HepG2 (cell line): ENCODE results near the gene SCAPER. TPM values are rescaled to one million over a fixed set of nuclear protein-coding genes. Genes with fewer than 3 reads are reported as not detected.

ENCODE experiments used
- ATAC-seq: fragments of 200-7000 bp; cut with Tn5 transposase; 3 replicates; pipeline ENCODE4 v1.9.1; 2020; ENCODE audit warnings: mild to moderate bottlenecking, moderate library complexity
- BruUV-seq: library from RNA; stranded (reverse); fragments of 400-500 nt; replicated peaks from 2 replicates; lab custom pipeline; 2021; lab: Mats Ljungman, UMichigan
- CTCF ChIA-PET: fragments of 300-600 bp; formaldehyde crosslinking; extraction: SDS; loops from one replicate; lab custom pipeline; 2021; ENCODE audit warnings: low total read pairs, inconsistent platforms, low intra/inter-chr PET ratio; lab: Yijun Ruan, JAX
- POLR2A ChIA-PET: fragments of 350-600 bp; sonication (Branson Sonifier 250); formaldehyde crosslinking; loops from one replicate; lab custom pipeline; 2020; ENCODE audit warnings: antibody characterized with exemption, inconsistent platforms; lab: Yijun Ruan, JAX
- DNase-seq: peaks from one replicate; pipeline ENCODE4 v3.0.0-alpha.2; 2015; ENCODE audit warnings: low spot score
- FAIRE-seq: peaks from 3 replicates; lab custom pipeline; 2011; peaks lifted over from hg19 to GRCh38; lab: Jason Lieb, UNC
- H2AFZ ChIP-seq: one replicate; pipeline ENCODE4 v1.6.1; 2011; ENCODE audit warnings: low read length, inconsistent platforms
- H3K27ac ChIP-seq: fragments of 300-600 bp; 3 replicates; pipeline ENCODE4 v1.8.0; 2011; ENCODE audit warnings: mixed run types, mild to moderate bottlenecking, mixed read lengths, low read length, inconsistent platforms; ENCODE audit not compliant: insufficient read depth; ENCODE audit errors: extremely low read length
- H3K27me3 ChIP-seq, 2 experiments: fragments of 200-600 bp in 1 of 2; 2 replicates in 1 of 2; 3 replicates in 1 of 2; pipeline versions ENCODE4 v1.6.0 to v1.8.0; 2011; ENCODE audit warnings: low read length in 2 of 2, mild to moderate bottlenecking in 2 of 2, moderate library complexity in 2 of 2, inconsistent platforms in 1 of 2; ENCODE audit not compliant: insufficient read depth in 2 of 2, control insufficient read depth in 1 of 2
- H3K36me3 ChIP-seq, 2 experiments: fragments of 200-600 bp in 1 of 2; replicated peaks in 1 of 2; 2 replicates in 1 of 2; 3 replicates in 1 of 2; pipeline versions ENCODE4 v1.5.1 to v1.8.0; 2011; ENCODE audit warnings: low read length in 2 of 2, inconsistent platforms in 1 of 2; ENCODE audit not compliant: insufficient read depth in 2 of 2, control insufficient read depth in 1 of 2
- H3K4me1 ChIP-seq: 2 replicates; pipeline ENCODE4 v1.5.1; 2012; ENCODE audit warnings: low read length, inconsistent platforms; ENCODE audit not compliant: insufficient read depth
- H3K4me2 ChIP-seq: 2 replicates; pipeline ENCODE4 v1.6.0; 2011; ENCODE audit warnings: low read depth, low read length, inconsistent platforms
- H3K4me3 ChIP-seq, 3 experiments: fragments of 200-600 bp in 1 of 3; sonication (generic), shearing (Covaris generic) in 1 of 3; replicated peaks in 1 of 3; 2 replicates each; pipeline ENCODE4 v1.5.1; 2011 to 2016; ENCODE audit warnings: low read length in 3 of 3, inconsistent platforms in 2 of 3, low read depth in 2 of 3, mild to moderate bottlenecking in 2 of 3, control low read depth in 1 of 3, mixed read lengths in 1 of 3; ENCODE audit not compliant: insufficient read depth in 1 of 3
- H3K79me2 ChIP-seq: one replicate; pipeline ENCODE4 v1.6.1; 2011; ENCODE audit warnings: low read length, inconsistent platforms; ENCODE audit not compliant: insufficient read depth
- H3K9ac ChIP-seq: 2 replicates; pipeline ENCODE4 v1.6.0; 2011; ENCODE audit warnings: mild to moderate bottlenecking, low read depth, low read length, inconsistent platforms; ENCODE audit not compliant: insufficient read depth
- H3K9me3 ChIP-seq: 2 replicates; pipeline ENCODE4 v1.5.1; 2012; ENCODE audit warnings: mild to moderate bottlenecking, low read length
- H4K20me1 ChIP-seq: 2 replicates; pipeline ENCODE4 v1.6.0; 2011; ENCODE audit warnings: inconsistent platforms, mild to moderate bottlenecking, low read length, moderate library complexity; ENCODE audit not compliant: insufficient read depth
- CEBPB ChIP-seq: IDR thresholded peaks from 2 replicates; pipeline ENCODE4 v1.6.1; 2011; ENCODE audit warnings: low read depth, low read length, improper control_type of control experiment, borderline replicate concordance
- DNMT3B ChIP-seq: conservative IDR thresholded peaks from 2 replicates; pipeline ENCODE4 v1.6.1; 2016; ENCODE audit warnings: missing biosample characterization, control low read depth
- KMT2A ChIP-seq: sonication (generic); formaldehyde crosslinking; IDR thresholded peaks from 2 replicates; pipeline ENCODE4 v1.4.0; 2020; ENCODE audit warnings: missing genetic modification reagents
- MED1 ChIP-seq: sonication (generic); formaldehyde crosslinking; IDR thresholded peaks from 2 replicates; pipeline ENCODE4 v1.4.0; 2020; ENCODE audit warnings: missing genetic modification reagents
- MTF1 ChIP-seq: sonication (generic); formaldehyde crosslinking; IDR thresholded peaks from 2 replicates; pipeline ENCODE4 v1.5.0; 2020; ENCODE audit warnings: missing genetic modification reagents
- RBAK ChIP-seq: sonication (generic); formaldehyde crosslinking; IDR thresholded peaks from 2 replicates; pipeline ENCODE4 v1.5.1; 2020; ENCODE audit warnings: mild to moderate bottlenecking, missing genetic modification reagents
- SAP130 ChIP-seq: IDR thresholded peaks from 2 replicates; pipeline ENCODE4 v1.6.1; 2016; ENCODE audit warnings: low read depth
- ZNF180 ChIP-seq: sonication (generic); formaldehyde crosslinking; IDR thresholded peaks from 2 replicates; pipeline ENCODE4 v1.4.0; 2020; ENCODE audit warnings: low read depth, missing genetic modification reagents, borderline replicate concordance
- ZNF841 ChIP-seq: sonication (generic); formaldehyde crosslinking; IDR thresholded peaks from 2 replicates; pipeline ENCODE4 v1.8.1; 2023; ENCODE audit warnings: missing genetic modification reagents, borderline replicate concordance
- WGBS: methylation state at CpG from one replicate; pipeline ENCODE4 v1.1.6; 2017; ENCODE audit warnings: low lambda C conversion rate; 5-methylcytosine and 5-hydroxymethylcytosine counted together
- in situ Hi-C: cut with HindIII; loops from 2 replicates; pipeline ENCODE4 v1.10.0; 2017; ENCODE audit warnings: low pct_unique_long_range_greater_than_20kb; ENCODE audit not compliant: extremely low pct_ligation_motif_present
- intact Hi-C: fragments of 100-400 bp; cut with micrococcal nuclease; formaldehyde crosslinking; loops from one replicate; pipeline ENCODE4 v1.10.0; 2022; ENCODE audit not compliant: unreplicated experiment
- polyA plus RNA-seq, 8 experiments: library from polyadenylated mRNA; depleted of rRNA in 3 of 8; stranded (reverse) in 7 of 8; unstranded in 1 of 8; fragments of >200 nt; fragmentation: Illumina TruSeq in 4 of 8; extraction: Trizol in 4 of 8; gene quantifications; 2 replicates each; pipeline versions ENCODE4 v1.2.1 to v1.2.3, GENCODE V29; 2011 to 2016; ENCODE audit warnings: low read depth in 4 of 8, missing spikeins in 1 of 8, mixed read lengths in 1 of 8; ENCODE audit not compliant: insufficient read depth in 1 of 8
- total RNA-seq, 5 experiments: library from RNA; depleted of rRNA; stranded (reverse); fragments of >200 nt; fragmentation: Illumina TruSeq; extraction: Trizol; gene quantifications; 2 replicates each; pipeline ENCODE4 v1.2.3, GENCODE V29; 2016; ENCODE audit warnings: low read depth in 1 of 5
- TF ChIP-seq, protein P1 (sequence below): sonication (generic); formaldehyde crosslinking; IDR thresholded peaks from 2 replicates; pipeline ENCODE4 v1.4.0; 2020; ENCODE audit warnings: missing genetic modification reagents

SCAPER gene
- total and polyA plus RNA-seq, 2 of the 13 experiments (the other 11 are each of a cell fraction or from before 2014, with no cell fraction given), result 4.3 to 10.5 TPM

DNA sequence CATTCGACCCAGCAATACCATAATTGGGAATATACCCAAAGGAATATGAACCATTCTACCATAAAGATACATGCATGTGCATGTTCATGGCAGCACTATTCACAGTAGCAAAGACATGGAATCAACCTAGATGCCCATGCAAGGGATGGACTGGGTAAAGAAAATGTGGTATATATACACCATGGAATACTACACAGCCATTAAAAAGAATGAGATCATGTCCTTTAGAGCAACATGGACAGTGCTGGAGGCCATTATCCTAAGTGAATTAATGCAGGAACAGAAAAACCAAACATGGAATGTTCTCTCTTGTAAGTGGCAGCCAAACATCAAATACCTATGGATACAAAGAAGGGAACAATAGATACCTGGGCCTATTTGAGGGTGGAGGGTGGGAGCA, 601.2 kb downstream of the SCAPER start (continued):
- TF ChIP-seq, protein P1, sequence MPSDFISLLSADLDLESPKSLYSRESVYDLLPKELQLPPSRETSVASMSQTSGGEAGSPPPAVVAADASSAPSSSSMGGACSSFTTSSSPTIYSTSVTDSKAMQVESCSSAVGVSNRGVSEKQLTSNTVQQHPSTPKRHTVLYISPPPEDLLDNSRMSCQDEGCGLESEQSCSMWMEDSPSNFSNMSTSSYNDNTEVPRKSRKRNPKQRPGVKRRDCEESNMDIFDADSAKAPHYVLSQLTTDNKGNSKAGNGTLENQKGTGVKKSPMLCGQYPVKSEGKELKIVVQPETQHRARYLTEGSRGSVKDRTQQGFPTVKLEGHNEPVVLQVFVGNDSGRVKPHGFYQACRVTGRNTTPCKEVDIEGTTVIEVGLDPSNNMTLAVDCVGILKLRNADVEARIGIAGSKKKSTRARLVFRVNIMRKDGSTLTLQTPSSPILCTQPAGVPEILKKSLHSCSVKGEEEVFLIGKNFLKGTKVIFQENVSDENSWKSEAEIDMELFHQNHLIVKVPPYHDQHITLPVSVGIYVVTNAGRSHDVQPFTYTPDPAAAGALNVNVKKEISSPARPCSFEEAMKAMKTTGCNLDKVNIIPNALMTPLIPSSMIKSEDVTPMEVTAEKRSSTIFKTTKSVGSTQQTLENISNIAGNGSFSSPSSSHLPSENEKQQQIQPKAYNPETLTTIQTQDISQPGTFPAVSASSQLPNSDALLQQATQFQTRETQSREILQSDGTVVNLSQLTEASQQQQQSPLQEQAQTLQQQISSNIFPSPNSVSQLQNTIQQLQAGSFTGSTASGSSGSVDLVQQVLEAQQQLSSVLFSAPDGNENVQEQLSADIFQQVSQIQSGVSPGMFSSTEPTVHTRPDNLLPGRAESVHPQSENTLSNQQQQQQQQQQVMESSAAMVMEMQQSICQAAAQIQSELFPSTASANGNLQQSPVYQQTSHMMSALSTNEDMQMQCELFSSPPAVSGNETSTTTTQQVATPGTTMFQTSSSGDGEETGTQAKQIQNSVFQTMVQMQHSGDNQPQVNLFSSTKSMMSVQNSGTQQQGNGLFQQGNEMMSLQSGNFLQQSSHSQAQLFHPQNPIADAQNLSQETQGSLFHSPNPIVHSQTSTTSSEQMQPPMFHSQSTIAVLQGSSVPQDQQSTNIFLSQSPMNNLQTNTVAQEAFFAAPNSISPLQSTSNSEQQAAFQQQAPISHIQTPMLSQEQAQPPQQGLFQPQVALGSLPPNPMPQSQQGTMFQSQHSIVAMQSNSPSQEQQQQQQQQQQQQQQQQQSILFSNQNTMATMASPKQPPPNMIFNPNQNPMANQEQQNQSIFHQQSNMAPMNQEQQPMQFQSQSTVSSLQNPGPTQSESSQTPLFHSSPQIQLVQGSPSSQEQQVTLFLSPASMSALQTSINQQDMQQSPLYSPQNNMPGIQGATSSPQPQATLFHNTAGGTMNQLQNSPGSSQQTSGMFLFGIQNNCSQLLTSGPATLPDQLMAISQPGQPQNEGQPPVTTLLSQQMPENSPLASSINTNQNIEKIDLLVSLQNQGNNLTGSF, result no peak
- TF ChIP-seq RBAK (no peak), DNMT3B (CRISPR knock-in tag) (no peak), ZNF841 (CRISPR knock-in tag) (no peak), SAP130 (CRISPR knock-in tag) (no peak), MTF1 (CRISPR knock-in tag) (no peak), MED1 (CRISPR knock-in tag) (no peak)

DNA sequence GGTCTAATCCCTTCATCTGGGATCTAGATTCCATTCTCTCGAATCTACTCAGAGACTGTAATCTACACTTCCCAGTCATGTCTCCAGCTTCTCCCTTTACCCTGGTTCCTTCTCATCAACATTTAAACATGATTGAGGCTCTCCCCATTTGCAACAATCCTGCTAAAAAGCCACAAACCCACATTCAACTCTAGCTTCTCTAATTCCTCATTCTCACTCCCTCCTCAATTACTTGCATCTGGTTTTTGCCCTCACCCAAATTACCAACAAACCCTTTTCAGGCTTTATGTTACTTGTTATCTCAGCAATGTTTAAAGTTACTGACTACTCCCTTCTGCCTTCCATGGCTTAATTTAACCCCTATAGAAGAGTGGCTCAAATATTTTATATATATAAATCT, 605.4 kb downstream of the SCAPER start:
- ATAC-seq (no peak), DNase-seq (no peak), FAIRE-seq (no peak)
- BruUV-seq, result no TSS peak
- no peak overlapping the region for H2AFZ ChIP-seq
- TF ChIP-seq CEBPB (no peak), ZNF180 (CRISPR knock-in tag) (no peak), KMT2A (CRISPR knock-in tag) (no peak)
- TF ChIP-seq, all 625 proteins: peak for 0
- Histone ChIP-seq H3K4me3 (no peak overlapping the region), H3K4me1 (peaks cover 25% of the 10 kb centered on the region), H3K36me3 (peaks cover 0 to 9% of the 10 kb centered on the region in 2 experiments; a peak in 3 of 5 replicates), H3K9me3 (no peaks in the 10 kb centered on the region), H3K9ac (no peak overlapping the region), H4K20me1 (peaks cover 75% of the 10 kb centered on the region), H3K4me2 (no peak overlapping the region), H3K27ac (no peak overlapping the region), H3K27me3 (no peaks in the 10 kb centered on the region), H3K79me2 (peaks cover 95% of the 10 kb centered on the region)
- CTCF ChIA-PET, result no interaction called here
- in situ Hi-C loops, result no loop called here
- WGBS, result 97% methylated on average over 1 of the region's 1 CpG
- POLR2A ChIA-PET, result interaction anchor here (0.9 kb wide), 1 partner anchor 12 kb away, joined by 4 read pairs; the partner anchor contains the start of gene ETFA
- intact Hi-C loops, result loop anchor here (5.0 kb wide), 1 partner anchor 38 kb away; the partner anchor contains the start of gene ISL2
